Lung (tissue), 12 donors: ENCODE measurements around the gene SIPA1. TPM values are rescaled to one million over a fixed set of nuclear protein-coding genes. Genes with fewer than 3 reads are reported as not detected.

Experiments
- ATAC-seq: fragments of 200-7000 bp; cut with Tn5 transposase; one replicate; pipeline ENCODE4 v1.9.1; 2020; ENCODE audit warnings: moderate number of reproducible peaks; ENCODE audit not compliant: insufficient read depth, low FRiP score
- DNase-seq, 3 donors: peaks; one replicate each; pipeline ENCODE4 v3.0.0-alpha.2; 2013 to 2017
- H3K27ac ChIP-seq, 2 donors: one replicate each; pipeline ENCODE4 v1.5.1; 2013; ENCODE audit warnings: mild to moderate bottlenecking in 2 of 2, moderate library complexity in 2 of 2, control low read depth in 1 of 2, inconsistent platforms in 1 of 2, low read depth in 1 of 2, low read length in 1 of 2
- H3K27me3 ChIP-seq, 3 donors: one replicate each; pipeline ENCODE4 v1.5.1; 2013; ENCODE audit warnings: low read length in 2 of 3; ENCODE audit not compliant: control insufficient read depth in 3 of 3, insufficient read depth in 3 of 3
- H3K36me3 ChIP-seq, 4 donors: one replicate each; pipeline ENCODE4 v1.5.1; 2013; ENCODE audit warnings: low read length in 4 of 4, mild to moderate bottlenecking in 1 of 4, moderate library complexity in 1 of 4; ENCODE audit not compliant: control insufficient read depth in 4 of 4, insufficient read depth in 4 of 4
- H3K4me1 ChIP-seq, 5 donors: one replicate each; pipeline ENCODE4 v1.5.1; 2013; ENCODE audit warnings: low read length in 5 of 5, mild to moderate bottlenecking in 2 of 5, moderate library complexity in 1 of 5; ENCODE audit not compliant: control insufficient read depth in 5 of 5, insufficient read depth in 5 of 5
- H3K4me3 ChIP-seq: one replicate; pipeline ENCODE4 v1.5.1; 2013; ENCODE audit warnings: mild to moderate bottlenecking, control low read depth, moderate library complexity
- H3K9ac ChIP-seq, 2 donors: one replicate each; pipeline ENCODE4 v1.5.1; 2013; ENCODE audit warnings: low read length in 2 of 2, control low read depth in 1 of 2; ENCODE audit not compliant: insufficient read depth in 1 of 2
- H3K9me3 ChIP-seq, 4 donors: one replicate each; pipeline ENCODE4 v1.5.1; 2013; ENCODE audit warnings: low read length in 3 of 4, mild to moderate bottlenecking in 1 of 4, moderate library complexity in 1 of 4; ENCODE audit not compliant: control insufficient read depth in 4 of 4, insufficient read depth in 3 of 4
- CTCF ChIP-seq: IDR thresholded peaks from 2 replicates; pipeline ENCODE4 v1.5.1; 2012; ENCODE audit warnings: mild to moderate bottlenecking; ENCODE audit errors: control extremely low read depth, extremely low read depth
- WGBS, 2 donors: extraction: QIAGEN DNeasy Blood & Tissue Kit; methylation state at CpG; one replicate each; pipeline ENCODE4 v1.1.7; 2013; 5-methylcytosine and 5-hydroxymethylcytosine counted together
- polyA plus RNA-seq, 2 donors: library from polyadenylated mRNA; stranded (reverse); fragments of 200-250 nt; gene quantifications; one replicate each; pipeline ENCODE4 v1.2.1, GENCODE V29; 2013
- total RNA-seq, 2 donors: library from RNA; depleted of rRNA in 1 of 2; stranded (reverse); fragments of >200 nt in 1 of 2; gene quantifications; one replicate each; pipeline ENCODE4 v1.2.1, GENCODE V29; 2014 to 2021
- donor health status: control.
- donor health status: control.
- donor health status: Bipolar disorder and iron deficiency.
- donor health status: healthy.
- donor health status: DM: yes; HTN: yes; CAD: no.

Gene SIPA1
- total and polyA plus RNA-seq, 4 donors, result 39.7 to 102 (median 82.8) TPM

- WGBS, 2 donors, result 95 to 97% methylated on average over 29 of the region's 29 CpGs
- TF ChIP-seq CTCF, result no peak
- ATAC-seq, result no peak
- DNase-seq, result no peak
- Histone ChIP-seq H3K4me1 (peaks cover 0 to 9% (median 6%) of the 10 kb centered on the region in 5 donors), H3K9me3 (no peaks in the 10 kb centered on the region), H3K36me3 (peaks cover 0 to 58% (median 23%) of the 10 kb centered on the region in 4 donors), H3K9ac (no peak overlapping the region), H3K4me3 (no peak overlapping the region), H3K27ac (no peak overlapping the region), H3K27me3 (no peaks in the 10 kb centered on the region)
These were observed 18.5 kb upstream of the SIPA1 start for GRCh38 chr11:65619281-65619928.

GRCh38 chr11:65620666-65621065 lies 17.2 kb upstream of the SIPA1 start:
- no peak overlapping the region for H3K4me3 ChIP-seq
- WGBS, 2 donors, result 82 to 88% methylated on average over 19 of the region's 19 CpGs
- H3K36me3 ChIP-seq, result peaks cover 0 to 70% (median 26%) of the 10 kb centered on the region in 4 donors
- no peaks in the 10 kb centered on the region for H3K27me3 ChIP-seq
- ATAC-seq (no peak), DNase-seq (no peak)
- H3K9me3 ChIP-seq, result no peaks in the 10 kb centered on the region
- no peak overlapping the region for H3K9ac ChIP-seq
- TF ChIP-seq CTCF, result no peak
- H3K4me1 ChIP-seq, result peaks cover 0 to 9% (median 6%) of the 10 kb centered on the region in 5 donors
- H3K27ac ChIP-seq, result peak overlapping the region in 1 of 2 donors; percentile 15

- no peak overlapping the region for H3K4me3 ChIP-seq
- H3K4me1 ChIP-seq, result peaks cover 0 to 6% (median 6%) of the 10 kb centered on the region in 5 donors
- H3K36me3 ChIP-seq, result peaks cover 0 to 76% (median 27%) of the 10 kb centered on the region in 4 donors
- no peaks in the 10 kb centered on the region for H3K9me3 ChIP-seq
- H3K27me3 ChIP-seq, result no peaks in the 10 kb centered on the region
- no peak for ATAC-seq
- no peak for DNase-seq
- no peak for TF ChIP-seq CTCF
- H3K9ac ChIP-seq, result no peak overlapping the region
- 82 to 93% methylated on average over 14 of the region's 14 CpGs for WGBS, 2 donors
- no peak overlapping the region for H3K27ac ChIP-seq
These were observed 16.4 kb upstream of the SIPA1 start for GRCh38 chr11:65621460-65621859.
